Stimulated activated CD8-positive, alpha-beta memory T cell treated with anti-CD3 and anti-CD28 coated beads, Interleukin-4, amount 100 ng/mL, for 48 hours (primary cell): ENCODE results near the gene CSHL1.
A peak's percentile ranks its signal among the peaks of the same experiment; 100 is the strongest.
"Not testable (repeated sequence)": the region's sequence is repeated elsewhere in the genome, so short reads cannot be mapped to it uniquely, and the experiment has no call there.

ENCODE experiments used
- DNase-seq: peaks from one replicate; pipeline ENCODE4 v3.0.0-alpha.2; 2020

Gene CSHL1

DNA sequence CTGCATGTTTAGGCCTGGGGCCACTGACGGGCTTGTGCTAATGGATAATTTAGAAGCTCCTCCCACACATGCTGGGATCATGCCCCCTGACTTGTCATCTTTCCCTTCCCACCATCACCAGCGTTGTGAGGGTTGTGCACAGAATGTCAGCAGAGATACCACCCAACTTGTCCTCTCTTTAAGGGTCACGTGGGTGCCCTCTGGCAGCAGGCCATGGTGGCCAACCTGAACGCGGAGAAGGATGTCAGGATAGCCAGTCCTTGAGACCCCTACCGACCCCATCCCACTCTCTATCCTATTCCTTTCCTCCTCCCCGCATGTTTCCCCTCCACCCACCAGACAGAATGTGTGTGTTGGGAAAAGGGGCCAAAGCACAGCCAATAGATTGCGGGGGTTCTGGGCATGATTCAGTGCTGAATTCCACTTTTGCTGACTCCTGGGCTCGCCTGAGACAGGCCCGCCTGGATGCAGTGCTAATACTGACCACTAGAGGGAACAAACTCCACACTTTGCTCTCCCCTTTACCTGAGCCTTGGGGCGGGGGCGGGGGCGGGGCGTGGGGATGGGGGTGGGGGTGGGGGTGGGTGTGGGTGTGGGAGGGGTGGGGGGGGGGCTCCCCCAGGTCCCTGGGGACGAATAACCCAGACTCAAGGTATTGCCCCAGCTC is 29.0 kb downstream of the CSHL1 start, which contains the start of gene GH2:
Gene GH2, minus strand, starts transcription at position 10 of the 667 bp plus-strand sequence. CDS start 143 bp downstream, outside the sequence.
- peak; percentile 79 for DNase-seq

DNA sequence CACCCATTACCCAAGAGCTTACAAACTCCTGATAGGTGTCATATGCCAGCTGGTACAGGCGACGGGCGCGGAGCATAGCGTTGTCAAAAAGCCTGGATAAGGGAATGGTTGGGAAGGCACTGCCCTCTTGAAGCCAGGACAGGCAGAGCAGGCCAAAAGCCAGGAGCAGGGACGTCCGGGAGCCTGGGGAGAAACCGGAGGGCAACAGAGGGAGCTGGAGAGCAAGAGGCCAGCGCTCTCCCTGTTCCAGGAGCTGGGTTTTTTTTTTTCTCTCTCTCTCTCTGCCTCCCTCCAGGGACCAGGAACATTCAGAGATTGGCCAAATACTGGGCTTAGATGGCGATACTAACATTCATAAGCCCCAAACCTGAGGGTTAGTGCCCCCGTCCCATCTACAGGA is 29.7 kb downstream of the CSHL1 start:
- DNase-seq = not testable (repeated sequence)

DNA sequence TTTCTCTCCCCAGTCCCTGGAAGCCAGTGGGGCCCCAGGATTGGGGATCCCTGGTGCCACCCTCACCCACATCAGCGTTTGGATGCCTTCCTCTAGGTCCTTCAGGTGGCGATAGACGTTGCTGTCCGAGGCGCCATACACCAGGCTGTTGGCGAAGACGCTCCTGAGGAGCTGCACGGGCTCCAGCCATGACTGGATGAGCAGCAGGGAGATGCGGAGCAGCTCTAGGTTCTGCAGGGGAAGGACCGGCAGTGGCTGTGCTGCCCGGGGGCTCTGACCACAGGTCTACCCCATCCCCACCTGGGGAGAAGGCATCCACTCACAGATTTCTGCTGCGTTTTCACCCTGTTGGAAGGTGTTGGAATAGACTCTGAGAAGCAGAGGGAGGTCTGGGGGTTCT is 30.4 kb downstream of the CSHL1 start:
- DNase-seq = no peak

- DNase-seq = not testable (repeated sequence)
These were observed 32.6 kb downstream of the CSHL1 start for GRCh38 chr17:63878413-63878812.

DNA sequence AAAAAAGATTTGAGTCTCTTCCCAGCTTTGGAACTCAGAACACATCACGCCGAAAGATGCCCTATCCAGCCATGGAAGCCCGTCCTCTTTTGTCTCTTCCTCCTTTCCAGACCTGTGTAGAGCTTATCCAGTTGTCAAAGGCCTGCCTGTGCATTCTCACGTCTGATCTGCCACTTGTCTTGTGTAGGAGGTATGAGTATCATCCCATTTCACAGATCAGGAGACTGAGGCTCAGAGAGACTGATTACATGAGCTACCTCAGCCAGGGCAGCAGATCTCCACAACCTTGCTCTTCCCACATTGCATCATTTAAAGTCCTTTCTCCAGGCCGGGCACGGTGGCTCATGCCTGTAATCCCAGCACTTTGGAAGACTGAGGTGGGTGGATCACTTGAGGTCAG is 36.4 kb downstream of the CSHL1 start:
- DNase-seq = not testable (repeated sequence)

- not testable (repeated sequence) for DNase-seq
These were observed 36.9 kb downstream of the CSHL1 start for GRCh38 chr17:63874061-63874626.

- DNase-seq = not testable (repeated sequence)
These were observed 37.5 kb downstream of the CSHL1 start, which contains the start of gene CSH2 for GRCh38 chr17:63873577-63873976. TSS of gene CSH2 (minus strand) at chr17:63873677. CDS start at chr17:63873614, 63 bp downstream.

GRCh38 chr17:63871646-63872365 is 39.3 kb downstream of the CSHL1 start:
- not testable (repeated sequence) for DNase-seq

GRCh38 chr17:63870292-63870665 is 40.8 kb downstream of the CSHL1 start:
- DNase-seq = not testable (repeated sequence)

DNA sequence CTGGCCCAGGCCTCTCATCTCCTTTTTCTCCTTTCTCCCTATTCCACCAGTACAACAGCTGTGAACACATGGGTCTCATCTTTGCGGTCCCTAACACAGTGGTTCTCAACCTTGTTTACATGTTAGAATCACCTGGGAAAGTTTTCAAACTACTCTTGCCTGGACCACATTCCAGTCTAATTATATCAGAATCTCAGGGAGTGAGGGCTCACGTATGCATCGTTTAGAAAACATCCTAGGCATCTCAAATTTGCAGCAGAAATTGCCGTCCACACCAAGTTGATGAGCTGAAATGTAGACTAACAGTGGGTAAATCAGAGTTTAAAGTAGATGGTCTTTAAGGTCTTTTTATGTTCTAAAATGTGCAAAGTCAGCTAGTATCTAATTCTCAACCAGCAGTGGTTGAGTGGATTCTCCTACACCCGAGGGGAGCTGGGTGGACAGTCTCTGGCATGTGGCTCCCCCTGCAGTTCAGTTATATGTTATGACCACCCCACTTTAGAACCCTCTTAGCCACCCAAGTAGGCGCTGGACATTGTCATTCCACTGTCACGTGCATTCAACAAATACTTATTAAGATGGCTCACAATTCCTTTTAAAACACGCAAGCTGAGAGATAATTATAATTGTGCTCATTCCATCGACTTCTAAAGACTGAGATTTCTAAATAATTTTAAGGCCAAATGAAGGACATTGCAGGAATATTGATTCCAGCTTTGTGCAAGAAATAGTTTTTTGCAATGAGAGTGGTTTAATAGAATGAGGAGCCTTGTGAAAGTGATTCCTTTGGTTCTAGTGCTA is 41.4 kb downstream of the CSHL1 start:
- DNase-seq = not testable (repeated sequence)

GRCh38 chr17:63866625-63867024 is 44.4 kb downstream of the CSHL1 start:
- not testable (repeated sequence) for DNase-seq
